Ovary (tissue), 3 donors: ENCODE data around the gene OR7A5.

Experiments
- CTCF ChIP-seq, 3 donors: fragments of 450-650 bp in 2 of 3; fragments of 200-600 bp in 1 of 3; IDR thresholded peaks; one replicate each; pipeline versions ENCODE4 v1.5.1 to v1.8.0; 2016 to 2022; ENCODE audit warnings: antibody characterized with exemption in 3 of 3, mild to moderate bottlenecking in 1 of 3
- POLR2A ChIP-seq: fragments of 450-650 bp; IDR thresholded peaks from one replicate; pipeline ENCODE4 v1.6.1; 2017; ENCODE audit warnings: antibody characterized with exemption, mild to moderate bottlenecking, moderate library complexity
- donor health status: DM: no; HTN: no; CAD: no.

GRCh38 chr19:14848822-14849221 is 13.8 kb upstream of the OR7A5 start, which contains the start of gene OR7A10:
- TF ChIP-seq CTCF (IDR thresholded peaks at IDR 0.05) (no peak), POLR2A (no peak)
